OCI-LY3 (cell line): ENCODE measurements around the gene FAM120A.

ENCODE experiments used
- H2AFZ ChIP-seq: fragments of 200-600, 300-600 bp; shearing (Covaris generic); 2 replicates; pipeline ENCODE4 v1.6.0; 2014; ENCODE audit warnings: antibody characterized with exemption, low read depth, low read length
- H3K27ac ChIP-seq: fragments of 200-600, 300-600 bp; sonication (generic); 2 replicates; pipeline ENCODE4 v1.5.1; 2014; ENCODE audit warnings: mild to moderate bottlenecking, low read length, moderate library complexity, mixed read lengths
- H3K27me3 ChIP-seq: fragments of 200-600, 300-600 bp; sonication (generic); 2 replicates; pipeline ENCODE4 v1.6.1; 2014; ENCODE audit warnings: low read depth, low read length, mixed read lengths
- H3K36me3 ChIP-seq: fragments of 200-600, 300-600 bp; sonication (generic); replicated peaks from 2 replicates; pipeline ENCODE3; 2014; ENCODE audit warnings: low read depth, low read length, mixed read lengths
- H3K4me1 ChIP-seq: fragments of 300-600, 200-600 bp; sonication (generic); 2 replicates; pipeline ENCODE4 v1.6.1; 2014; ENCODE audit warnings: low read length, mixed read lengths
- H3K4me2 ChIP-seq: fragments of 200-600, 300-600 bp; sonication (generic); 2 replicates; pipeline ENCODE4 v1.6.1; 2014; ENCODE audit warnings: low read length, mixed read lengths
- H3K4me3 ChIP-seq: fragments of 300-600, 200-600 bp; sonication (generic); 2 replicates; pipeline ENCODE4 v1.5.1; 2014; ENCODE audit warnings: antibody characterized with exemption, mild to moderate bottlenecking, low read length, moderate library complexity
- H3K79me2 ChIP-seq: fragments of 300-600, 200-600 bp; shearing (Covaris generic); 2 replicates; pipeline ENCODE4 v1.6.1; 2014; ENCODE audit warnings: mild to moderate bottlenecking, low read length, mixed read lengths
- H3K9ac ChIP-seq: fragments of 300-600, 200-600 bp; shearing (Covaris generic); 2 replicates; pipeline ENCODE4 v1.6.0; 2014; ENCODE audit warnings: mild to moderate bottlenecking, low read length, moderate library complexity
- H3K9me3 ChIP-seq: fragments of 200-600, 300-600 bp; shearing (Covaris generic); 2 replicates; pipeline ENCODE4 v1.6.1; 2014; ENCODE audit warnings: low read length, mixed read lengths; ENCODE audit not compliant: insufficient read depth
- H4K20me1 ChIP-seq: fragments of 200-600, 300-600 bp; sonication (generic); 2 replicates; pipeline ENCODE4 v1.6.1; 2016; ENCODE audit warnings: low read length, mixed read lengths; ENCODE audit not compliant: insufficient read depth
- EZH2phosphoT487 ChIP-seq: fragments of 200-600 bp; shearing (Covaris generic); IDR thresholded peaks from 2 replicates; pipeline ENCODE4 v1.6.1; 2018; ENCODE audit warnings: antibody characterized with exemption, mixed run types, low read depth
- TF ChIP-seq, protein P1 (sequence below): fragments of 200-600, 300-600 bp; sonication (generic); IDR thresholded peaks from 2 replicates; pipeline ENCODE4 v1.5.1; 2014; ENCODE audit warnings: antibody characterized with exemption, low read length, low read depth

FAM120A gene

DNA sequence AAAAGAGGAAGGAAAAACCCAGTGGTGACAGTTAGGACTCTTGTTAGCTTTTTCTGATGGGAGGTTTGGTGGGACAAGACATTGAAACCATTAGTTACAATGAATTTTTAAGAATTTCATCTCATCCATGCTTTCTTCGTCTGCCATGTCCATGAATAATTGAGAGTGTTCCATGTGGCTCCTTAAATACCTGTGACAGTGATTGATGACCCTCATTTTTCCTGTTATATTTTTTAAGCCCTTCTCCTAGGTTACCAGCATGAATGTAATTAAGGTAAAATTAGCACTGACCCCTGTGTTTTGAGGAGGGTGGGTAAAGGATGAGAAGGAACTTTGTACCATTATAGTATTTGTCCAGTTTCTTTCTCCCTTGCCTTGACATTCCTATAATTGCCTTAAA, 101.4 kb downstream of the FAM120A start:
- no peak for TF ChIP-seq EZH2phosphoT487
- TF ChIP-seq, protein P1, sequence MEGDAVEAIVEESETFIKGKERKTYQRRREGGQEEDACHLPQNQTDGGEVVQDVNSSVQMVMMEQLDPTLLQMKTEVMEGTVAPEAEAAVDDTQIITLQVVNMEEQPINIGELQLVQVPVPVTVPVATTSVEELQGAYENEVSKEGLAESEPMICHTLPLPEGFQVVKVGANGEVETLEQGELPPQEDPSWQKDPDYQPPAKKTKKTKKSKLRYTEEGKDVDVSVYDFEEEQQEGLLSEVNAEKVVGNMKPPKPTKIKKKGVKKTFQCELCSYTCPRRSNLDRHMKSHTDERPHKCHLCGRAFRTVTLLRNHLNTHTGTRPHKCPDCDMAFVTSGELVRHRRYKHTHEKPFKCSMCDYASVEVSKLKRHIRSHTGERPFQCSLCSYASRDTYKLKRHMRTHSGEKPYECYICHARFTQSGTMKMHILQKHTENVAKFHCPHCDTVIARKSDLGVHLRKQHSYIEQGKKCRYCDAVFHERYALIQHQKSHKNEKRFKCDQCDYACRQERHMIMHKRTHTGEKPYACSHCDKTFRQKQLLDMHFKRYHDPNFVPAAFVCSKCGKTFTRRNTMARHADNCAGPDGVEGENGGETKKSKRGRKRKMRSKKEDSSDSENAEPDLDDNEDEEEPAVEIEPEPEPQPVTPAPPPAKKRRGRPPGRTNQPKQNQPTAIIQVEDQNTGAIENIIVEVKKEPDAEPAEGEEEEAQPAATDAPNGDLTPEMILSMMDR = no peak
- H3K36me3 ChIP-seq = peaks cover 38% of the 10 kb centered on the region
- H3K79me2 ChIP-seq = no peaks in the 10 kb centered on the region
- H2AFZ ChIP-seq = no peak overlapping the region
- no peaks in the 10 kb centered on the region for H3K27me3 ChIP-seq
- H3K4me1 ChIP-seq = no peaks in the 10 kb centered on the region
- no peak overlapping the region for H3K9ac ChIP-seq
- H3K9me3 ChIP-seq = no peaks in the 10 kb centered on the region
- no peaks in the 10 kb centered on the region for H4K20me1 ChIP-seq
- no peak overlapping the region for H3K4me3 ChIP-seq
- no peak overlapping the region for H3K27ac ChIP-seq
- H3K4me2 ChIP-seq = no peak overlapping the region

DNA sequence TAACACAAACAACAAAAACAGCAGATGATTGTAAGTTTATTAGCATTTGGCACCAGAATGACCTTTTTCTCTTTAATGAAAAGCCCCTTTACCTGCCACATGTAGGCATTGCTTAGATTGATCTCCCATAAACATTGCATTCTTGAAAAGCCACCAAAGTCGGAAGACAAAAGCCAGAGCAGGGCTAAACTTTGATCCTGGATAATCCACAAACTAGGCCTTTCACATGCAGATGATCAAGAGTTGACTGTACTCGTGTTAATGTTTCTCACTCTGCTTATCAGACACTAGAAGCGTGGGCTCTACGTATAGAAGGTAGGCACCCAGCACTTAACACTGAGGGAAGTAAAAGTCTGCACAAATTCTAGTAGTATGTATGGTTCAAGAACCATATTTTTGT, 103.9 kb downstream of the FAM120A start:
- H3K36me3 ChIP-seq = peaks cover 52% of the 10 kb centered on the region
- no peaks in the 10 kb centered on the region for H4K20me1 ChIP-seq
- H3K4me1 ChIP-seq = no peaks in the 10 kb centered on the region
- H2AFZ ChIP-seq = no peak overlapping the region
- no peak overlapping the region for H3K9ac ChIP-seq
- no peak overlapping the region for H3K4me2 ChIP-seq
- no peaks in the 10 kb centered on the region for H3K9me3 ChIP-seq
- no peak for TF ChIP-seq EZH2phosphoT487
- TF ChIP-seq, protein P1 = no peak
- H3K4me3 ChIP-seq = no peak overlapping the region
- no peaks in the 10 kb centered on the region for H3K27me3 ChIP-seq
- H3K27ac ChIP-seq = no peak overlapping the region
- no peaks in the 10 kb centered on the region for H3K79me2 ChIP-seq

DNA sequence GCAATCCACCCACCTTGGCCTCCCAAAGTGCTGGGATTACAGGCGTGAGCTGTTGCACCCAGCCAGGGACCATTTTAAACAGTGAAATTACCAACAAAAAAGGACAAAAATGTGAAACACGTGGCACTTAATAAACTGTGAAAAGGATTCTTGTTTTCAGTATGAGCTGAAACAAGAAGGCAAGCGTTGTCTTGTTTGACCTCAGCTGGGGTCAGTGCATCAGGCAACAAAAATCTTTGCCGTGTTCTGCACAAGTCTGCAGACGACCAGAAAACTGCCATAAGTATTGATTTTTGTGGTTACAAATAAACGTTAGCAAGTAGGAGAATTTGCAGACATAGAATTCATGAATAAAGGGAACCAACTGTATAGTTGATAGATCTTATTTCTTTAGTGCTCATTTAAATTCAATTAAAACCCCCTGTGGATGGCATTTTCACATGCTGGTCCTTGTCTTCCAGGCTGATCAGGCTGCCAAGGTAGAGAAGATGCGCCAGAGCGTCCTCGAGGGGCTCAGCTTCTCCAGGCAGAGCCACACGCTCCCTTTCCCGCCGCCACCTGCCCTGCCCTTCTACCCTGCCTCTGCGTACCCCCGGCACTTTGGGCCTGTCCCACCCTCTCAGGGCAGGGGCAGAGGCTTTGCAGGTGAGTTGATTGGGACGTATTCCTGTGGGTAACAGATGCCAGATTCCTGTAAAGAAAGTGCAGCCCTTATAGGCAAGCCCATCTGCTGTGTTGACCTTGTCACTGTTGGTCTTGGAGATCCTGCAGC, 106.1 kb downstream of the FAM120A start:
- H3K27me3 ChIP-seq = no peaks in the 10 kb centered on the region
- no peak overlapping the region for H3K27ac ChIP-seq
- no peaks in the 10 kb centered on the region for H3K4me1 ChIP-seq
- H3K4me3 ChIP-seq = no peak overlapping the region
- no peak overlapping the region for H2AFZ ChIP-seq
- H4K20me1 ChIP-seq = no peaks in the 10 kb centered on the region
- TF ChIP-seq, protein P1 = no peak
- no peak for TF ChIP-seq EZH2phosphoT487
- H3K4me2 ChIP-seq = no peak overlapping the region
- no peak overlapping the region for H3K9ac ChIP-seq
- H3K36me3 ChIP-seq = peaks cover 46% of the 10 kb centered on the region
- H3K9me3 ChIP-seq = no peaks in the 10 kb centered on the region
- H3K79me2 ChIP-seq = no peaks in the 10 kb centered on the region

DNA sequence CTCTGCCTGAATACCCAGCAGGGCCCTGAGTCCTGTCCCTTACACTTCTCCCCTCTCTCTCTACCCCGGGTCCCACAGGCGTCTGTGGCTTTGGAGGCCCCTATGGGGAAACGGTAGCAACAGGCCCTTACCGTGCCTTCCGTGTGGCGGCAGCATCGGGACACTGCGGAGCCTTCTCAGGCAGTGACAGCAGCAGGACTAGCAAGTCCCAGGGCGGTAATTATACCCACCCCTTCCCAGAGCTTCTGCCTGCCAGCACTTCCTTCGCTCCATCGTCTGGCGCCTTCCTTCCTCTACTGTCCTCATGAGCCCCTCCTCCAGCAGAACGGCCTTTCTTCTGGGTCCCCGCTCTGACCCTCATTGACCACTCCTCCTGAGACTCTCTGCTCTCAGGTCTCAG, 107.0 kb downstream of the FAM120A start:
- Histone ChIP-seq H3K27me3 (no peaks in the 10 kb centered on the region), H3K9me3 (no peaks in the 10 kb centered on the region), H4K20me1 (no peaks in the 10 kb centered on the region), H3K9ac (no peak overlapping the region), H2AFZ (no peak overlapping the region), H3K79me2 (no peaks in the 10 kb centered on the region), H3K4me1 (no peaks in the 10 kb centered on the region), H3K36me3 (peaks cover 51% of the 10 kb centered on the region), H3K4me3 (no peak overlapping the region), H3K4me2 (no peak overlapping the region), H3K27ac (no peak overlapping the region)
- no peak for TF ChIP-seq EZH2phosphoT487
- TF ChIP-seq, protein P1 = no peak
